Measurements from ENCODE around the gene ZIC5. TPM values are rescaled to one million over a fixed set of nuclear protein-coding genes. Genes with fewer than 3 reads are reported as not detected.

The ZIC5 gene
- total and polyA plus RNA-seq, 2 of the 4 experiments (the other 2 are of a cell fraction), result not detected

- Histone ChIP-seq H3K56ac (ENCODE audit: extremely low read depth, insufficient read depth, low read length) (no peak overlapping the region), H4K8ac (ENCODE audit: low read depth in 2 of 2, low read length in 2 of 2) (no peak overlapping the region), H3K9ac (ENCODE audit: low read depth, low read length) (no peak overlapping the region), H3K36me3 (ENCODE audit: control insufficient read depth, insufficient read depth, low read length) (no peaks in the 10 kb centered on the region), H2BK20ac (ENCODE audit: low read depth, low read length) (no peak overlapping the region), H4K5ac (ENCODE audit: low read depth, low read length) (no peak overlapping the region), H3K9me3 (ENCODE audit: control insufficient read depth, insufficient read depth, low read length) (no peaks in the 10 kb centered on the region), H3K4me2 (ENCODE audit: low read depth, low read length) (no peak overlapping the region), H3K4me1 (ENCODE audit: control insufficient read depth, insufficient read depth, low read length) (no peaks in the 10 kb centered on the region), H3K27ac (ENCODE audit: insufficient read depth, low read length) (no peak overlapping the region), H3K14ac (replicated peaks; ENCODE audit: low read depth, low read length) (no peak overlapping the region), H3K18ac (ENCODE audit: low read depth, low read length) (no peak overlapping the region), H3K4me3 (ENCODE audit: insufficient read depth, low read depth, low read length) (no peak overlapping the region), H2BK15ac (ENCODE audit: low read depth, low read length) (no peak overlapping the region), H2AFZ (replicated peaks; ENCODE audit: low read length, poor library complexity) (no peak overlapping the region), H2BK5ac (ENCODE audit: low read depth, low read length, poor library complexity, severe bottlenecking) (no peak overlapping the region), H4K91ac (ENCODE audit: insufficient read depth, low read depth, low read length) (no peak overlapping the region), H2BK120ac (ENCODE audit: low read depth, low read length) (no peak overlapping the region), H3K23ac (ENCODE audit: low read depth, low read length) (no peak overlapping the region), H2AK9ac (replicated peaks; ENCODE audit: low read depth, low read length, poor library complexity) (no peak overlapping the region), H3K9me1 (ENCODE audit: insufficient read depth, low read length) (no peaks in the 10 kb centered on the region), H3K4ac (ENCODE audit: low read depth, low read length) (no peak overlapping the region), H4K20me1 (ENCODE audit: insufficient read depth, low read length) (no peaks in the 10 kb centered on the region), H3K27me3 (ENCODE audit: control insufficient read depth, insufficient read depth, low read length) (peaks cover 8% of the 10 kb centered on the region), H3K79me1 (ENCODE audit: low read depth in 1 of 2, low read length in 2 of 2) (no peaks in the 10 kb centered on the region), H2AK5ac (ENCODE audit: low read depth, low read length) (no peak overlapping the region)
- ATAC-seq (ENCODE audit: low read depth) (no peak), DNase-seq (no peak)
- dilution Hi-C loops (cut with HindIII; ENCODE audit: low sequenced_read_pairs, unreplicated experiment) (no loop called here), intact Hi-C loops (cut with micrococcal nuclease) (no loop called here), in situ Hi-C loops (cut with MboI; ENCODE audit: low sequenced_read_pairs) (no loop called here)
- WGBS, 2 experiments (ENCODE audit: extremely low coverage in 2 of 2, insufficient read length in 1 of 2), result 80% methylated on average over 4 of the region's 7 CpGs; no CpG with 5 or more reads in 1 of the 2 experiments
- TF ChIP-seq NFE2L2 (IDR thresholded peaks at IDR 0.05; ENCODE audit: low read depth, low read length), result no peak
- ChIA-PET CTCF (no interaction called here), POLR2A (ENCODE audit: unreplicated experiment) (no interaction called here)
- no TSS peak for BruUV-seq (replicated peaks)
Measured at GRCh38 chr13:99929866-99930265, 41.7 kb downstream of the ZIC5 start.
